ENCODE results near the gene PPL. TPM values are rescaled to one million over a fixed set of nuclear protein-coding genes. Genes with fewer than 3 reads are reported as not detected.
"Not testable (repeated sequence)": the region's sequence is repeated elsewhere in the genome, so short reads cannot be mapped to it uniquely, and the experiment has no call there.

The PPL gene
- total RNA-seq, 1 experiment from 2014 or later, result 3.5 TPM

DNA sequence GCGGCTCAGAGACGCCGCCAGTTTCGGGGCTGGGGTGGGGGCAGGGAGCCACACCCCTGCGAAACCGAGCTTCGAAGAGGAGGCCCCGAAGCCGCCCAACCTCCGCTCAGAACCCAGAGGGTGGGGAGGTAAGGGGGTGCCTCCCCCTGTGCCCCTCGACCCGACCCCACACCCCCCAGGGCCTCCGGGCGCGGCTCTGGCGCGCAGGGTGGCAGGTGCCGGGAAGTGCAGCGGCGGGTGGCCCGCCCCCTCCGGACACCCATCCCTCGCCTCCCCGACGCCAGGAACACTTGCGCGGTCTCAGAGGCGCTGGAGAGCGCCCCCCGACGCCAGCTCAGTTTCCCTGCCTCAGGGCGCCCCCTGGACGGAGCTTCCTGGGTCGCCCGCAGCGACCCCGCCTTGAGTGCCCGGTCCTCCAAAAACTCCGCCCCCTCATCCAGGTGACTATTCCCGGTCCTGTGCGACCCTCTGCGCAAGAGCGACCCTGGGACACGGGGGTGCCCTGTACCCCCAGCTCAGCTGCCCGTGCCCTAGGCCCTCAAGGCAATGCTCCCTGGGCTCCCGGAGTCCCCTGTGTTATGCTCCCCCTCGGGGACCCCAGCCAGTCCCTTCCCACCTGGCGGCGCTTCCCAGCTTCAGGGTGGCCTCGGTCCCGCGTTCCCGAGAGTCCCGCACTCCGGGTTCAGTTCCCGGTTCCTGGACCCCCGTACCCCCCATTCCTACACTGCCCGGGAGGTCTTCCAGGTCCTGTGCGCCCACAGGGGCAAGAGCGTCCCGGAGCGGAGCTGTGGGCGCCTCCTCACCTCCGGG lies 562 bp downstream of the PPL start:
- no peak for DNase-seq (ENCODE audit: extremely low read depth, low read depth)

DNA sequence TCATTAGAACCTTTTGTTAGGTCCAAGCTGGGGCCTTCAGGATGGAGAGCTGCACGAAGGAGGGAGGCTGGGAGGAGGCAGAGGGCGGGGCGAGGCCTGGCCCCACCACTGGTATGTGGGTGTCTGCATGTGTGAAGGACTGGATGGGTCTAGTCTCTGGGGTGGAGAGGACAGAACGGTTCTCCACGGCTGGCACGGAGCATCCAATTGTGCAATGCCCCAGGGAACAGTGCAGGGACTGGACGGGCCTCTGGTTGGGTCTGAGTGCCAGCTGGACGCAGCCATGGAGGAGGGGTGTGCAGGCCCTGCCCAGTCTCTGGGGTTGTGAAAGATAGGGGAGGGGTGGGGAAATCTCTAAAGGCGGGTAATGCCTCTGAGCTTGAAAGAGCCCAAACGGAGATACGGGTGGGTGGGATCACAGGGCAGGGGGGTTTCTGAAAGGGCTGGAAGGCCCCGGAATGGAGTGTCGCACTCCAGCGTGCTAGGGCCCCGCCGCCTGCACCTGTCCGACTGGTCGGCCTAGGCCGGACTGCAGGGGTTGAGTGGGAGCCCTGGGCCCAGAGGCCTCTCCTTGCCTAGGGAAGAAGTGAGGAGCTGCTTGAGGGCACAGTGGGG lies 1.6 kb downstream of the PPL start:
- DNase-seq (ENCODE audit: extremely low read depth, low read depth), result no peak

DNA sequence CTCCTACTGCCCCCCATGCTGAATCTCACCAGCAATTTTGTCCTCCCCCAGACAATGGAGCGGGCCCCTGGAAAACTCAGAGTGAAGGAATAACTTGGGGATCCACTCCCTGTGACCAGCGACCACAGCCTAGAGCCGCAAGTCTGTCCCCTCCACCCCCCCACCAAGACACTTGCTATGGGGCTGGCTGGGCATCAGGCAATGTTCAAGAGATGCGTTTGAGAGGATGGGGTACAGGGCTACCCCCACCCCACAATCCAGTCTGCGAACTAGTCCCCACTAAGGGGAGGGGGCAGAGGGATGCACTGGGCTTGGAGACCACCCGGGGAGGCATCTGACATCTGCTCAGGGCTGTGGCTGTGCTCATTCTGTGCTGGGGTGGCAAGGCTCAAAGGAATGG lies 2.4 kb downstream of the PPL start:
- no peak for DNase-seq (ENCODE audit: extremely low read depth, low read depth)

DNA sequence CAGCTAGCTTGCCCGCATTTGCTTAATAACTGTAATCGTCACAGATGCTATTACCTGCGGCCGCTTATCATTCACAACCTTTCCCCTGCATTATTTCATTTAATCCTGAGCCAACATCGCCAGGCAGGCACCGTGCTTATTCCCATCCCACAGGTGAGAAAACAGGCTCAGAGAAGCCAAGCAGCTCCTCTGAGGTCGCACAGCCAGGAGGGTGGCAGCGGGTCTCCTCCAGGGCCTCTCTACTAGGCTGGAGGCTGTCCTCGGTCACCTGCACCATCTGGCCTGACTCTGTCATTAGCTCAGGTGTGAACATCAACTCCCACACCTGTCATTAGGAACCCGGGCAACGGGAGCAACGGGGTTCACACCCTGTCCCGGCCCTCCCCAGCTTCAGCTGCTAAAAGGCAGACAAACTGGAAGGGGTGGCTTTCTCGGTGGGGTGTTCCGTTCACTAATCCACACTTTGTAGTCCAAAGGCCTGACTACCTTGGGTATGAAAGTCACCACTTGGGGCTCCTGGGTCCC lies 3.0 kb downstream of the PPL start:
- no peak for DNase-seq (ENCODE audit: extremely low read depth, low read depth)

DNA sequence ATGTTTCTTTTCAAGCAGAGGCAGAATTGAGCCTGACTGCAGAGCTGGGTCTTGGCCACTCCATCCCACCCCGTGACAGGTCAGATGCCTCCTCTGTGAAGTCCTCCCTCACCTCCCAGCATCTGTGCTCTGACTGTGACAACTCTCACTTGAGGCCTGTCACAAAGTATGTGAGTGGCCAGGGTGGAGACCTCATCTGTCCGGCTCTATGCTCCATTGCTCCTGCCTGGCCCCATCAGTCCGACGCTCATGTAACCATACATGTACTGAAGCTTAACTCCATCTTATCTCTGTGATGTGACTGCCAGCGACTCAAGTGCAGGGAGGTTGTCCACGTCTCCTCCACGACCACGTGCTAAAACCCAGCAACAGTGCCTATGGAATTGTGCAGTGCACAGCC lies 3.5 kb downstream of the PPL start:
- no peak for DNase-seq (ENCODE audit: extremely low read depth, low read depth)

DNA sequence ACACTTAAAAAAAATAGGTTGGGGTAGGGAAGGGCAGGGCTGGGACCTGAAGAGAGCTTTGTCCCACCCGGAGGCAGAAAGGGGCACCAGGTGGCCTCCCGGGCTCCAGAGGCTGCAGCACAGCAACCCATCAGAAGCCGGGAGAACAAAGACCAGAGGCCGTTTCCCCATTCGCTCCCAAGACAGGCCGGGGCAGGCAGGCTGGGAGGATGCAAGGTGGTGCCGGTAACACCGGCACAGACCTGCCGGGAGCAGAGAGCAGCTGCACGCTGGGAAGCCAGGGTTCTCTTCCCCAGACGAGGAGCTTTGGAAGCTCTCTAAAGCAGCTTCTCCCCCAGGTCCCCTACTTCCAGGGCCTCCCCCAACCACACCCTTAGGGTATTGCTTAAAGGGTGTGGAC lies 5.6 kb downstream of the PPL start:
- no peak for DNase-seq (ENCODE audit: extremely low read depth, low read depth)

DNA sequence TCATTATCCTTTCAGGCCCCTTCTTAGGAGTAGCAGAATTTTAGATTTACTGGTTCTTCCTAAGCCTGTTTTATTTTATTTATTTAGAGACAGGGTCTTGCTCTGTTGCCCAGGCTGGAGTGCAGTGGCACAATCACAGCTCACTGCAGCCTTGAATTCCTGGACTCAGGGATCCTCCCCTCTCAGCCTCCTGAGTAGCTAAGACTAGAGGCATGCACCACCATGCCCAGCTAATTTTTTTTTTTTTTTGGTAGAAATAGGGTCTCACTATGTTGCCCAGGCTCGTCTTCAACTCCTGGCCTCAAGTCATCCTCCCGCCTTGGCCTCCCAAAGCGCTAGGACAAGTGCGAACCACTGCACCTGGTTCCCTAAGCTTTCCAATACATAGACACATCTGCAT lies 7.3 kb downstream of the PPL start:
- not testable (repeated sequence) for DNase-seq (ENCODE audit: extremely low read depth, low read depth)

DNA sequence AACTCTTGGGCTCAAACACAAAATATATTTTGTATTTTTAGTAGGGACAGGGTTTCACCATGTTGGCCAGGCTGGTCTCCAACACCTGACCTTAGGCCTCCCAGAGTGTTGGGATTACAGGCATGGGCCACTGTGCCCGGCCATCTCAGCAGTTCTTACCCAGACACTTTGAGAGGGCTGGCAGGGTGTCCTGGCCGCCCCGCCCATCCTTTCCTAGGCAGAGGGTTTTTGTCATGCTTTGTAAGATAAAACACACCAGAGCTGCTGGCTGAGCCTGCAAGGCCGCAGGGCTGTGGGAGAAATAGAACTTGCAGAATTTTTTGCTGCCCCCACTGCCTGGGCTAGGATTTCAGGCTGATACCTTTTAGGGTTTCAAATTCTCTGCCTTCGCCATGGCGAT lies 8.7 kb downstream of the PPL start:
- DNase-seq (ENCODE audit: extremely low read depth, low read depth), result no peak

DNA sequence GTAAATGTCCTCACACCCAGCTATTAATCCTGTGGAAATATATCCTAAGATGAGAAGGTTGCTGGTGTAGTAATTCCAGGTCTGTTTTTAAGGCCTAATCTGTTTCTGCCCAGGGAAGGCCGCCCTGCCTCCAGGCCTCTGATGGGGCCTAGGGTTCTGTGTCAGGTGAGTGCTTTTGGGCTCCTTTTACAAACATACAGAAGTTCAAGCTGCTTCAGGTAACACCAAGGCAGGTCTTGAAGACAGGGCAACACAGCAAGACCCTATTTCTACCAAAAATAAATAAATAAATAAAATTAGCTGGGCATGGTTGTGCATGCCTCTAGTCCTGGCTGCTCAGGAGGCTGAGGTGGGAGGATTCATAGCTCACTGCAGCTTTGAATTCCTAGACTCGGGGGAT lies 9.3 kb downstream of the PPL start:
- no peak for DNase-seq (ENCODE audit: extremely low read depth, low read depth)

DNA sequence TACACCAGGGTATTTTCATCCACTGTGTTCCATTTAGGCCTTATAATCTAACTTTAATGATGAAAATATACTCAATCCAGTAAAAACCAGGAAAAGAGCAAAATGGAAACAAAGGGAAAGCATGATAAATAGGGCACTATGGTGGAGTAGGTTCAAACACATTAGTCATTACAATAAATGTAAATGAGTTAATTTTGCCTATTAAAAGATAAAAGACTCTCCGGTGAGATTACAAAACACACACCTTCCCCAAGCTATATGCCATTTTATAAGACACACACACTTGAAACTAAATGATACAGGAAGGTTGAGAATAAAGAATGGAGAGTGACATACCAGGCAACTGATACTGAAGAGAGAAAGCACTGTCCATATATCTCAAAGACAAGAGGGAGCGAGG lies 10.0 kb downstream of the PPL start:
- DNase-seq (ENCODE audit: extremely low read depth, low read depth), result no peak

DNA sequence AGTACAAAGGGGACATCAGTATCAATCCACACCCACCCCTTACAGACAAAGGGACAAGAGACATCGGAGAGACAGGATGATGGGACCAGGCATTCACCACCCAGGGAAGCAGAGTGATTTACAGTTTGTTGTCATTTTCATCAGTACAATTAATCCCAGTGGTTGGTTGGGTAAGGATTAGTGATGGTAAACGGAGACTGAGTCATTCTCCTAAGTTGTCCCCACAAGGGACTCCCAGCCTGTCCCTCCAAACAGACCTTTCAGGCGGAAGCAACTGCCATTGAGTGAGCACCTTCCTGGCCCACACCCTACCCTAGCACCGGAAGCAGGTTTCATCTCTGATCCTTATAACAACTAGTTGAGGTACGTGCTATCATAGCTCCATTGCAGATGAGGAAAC lies 11.2 kb downstream of the PPL start:
- DNase-seq (ENCODE audit: extremely low read depth, low read depth), result no peak

DNA sequence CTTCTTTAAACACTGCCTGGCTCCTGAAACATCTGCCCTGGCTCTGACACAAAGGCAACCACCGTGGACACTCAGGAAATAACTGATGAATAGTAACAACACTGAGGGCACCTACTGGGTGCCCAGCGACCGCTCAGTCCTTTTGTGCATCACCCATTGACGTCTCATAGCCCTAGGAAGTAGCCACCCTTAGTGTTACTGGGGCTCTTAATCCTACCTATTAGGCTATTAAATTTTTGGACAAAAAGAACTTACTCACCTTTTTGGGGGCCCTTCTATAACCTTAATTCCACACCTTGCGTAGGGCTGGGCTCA lies 11.7 kb downstream of the PPL start:
- no peak for DNase-seq (ENCODE audit: extremely low read depth, low read depth)

DNA sequence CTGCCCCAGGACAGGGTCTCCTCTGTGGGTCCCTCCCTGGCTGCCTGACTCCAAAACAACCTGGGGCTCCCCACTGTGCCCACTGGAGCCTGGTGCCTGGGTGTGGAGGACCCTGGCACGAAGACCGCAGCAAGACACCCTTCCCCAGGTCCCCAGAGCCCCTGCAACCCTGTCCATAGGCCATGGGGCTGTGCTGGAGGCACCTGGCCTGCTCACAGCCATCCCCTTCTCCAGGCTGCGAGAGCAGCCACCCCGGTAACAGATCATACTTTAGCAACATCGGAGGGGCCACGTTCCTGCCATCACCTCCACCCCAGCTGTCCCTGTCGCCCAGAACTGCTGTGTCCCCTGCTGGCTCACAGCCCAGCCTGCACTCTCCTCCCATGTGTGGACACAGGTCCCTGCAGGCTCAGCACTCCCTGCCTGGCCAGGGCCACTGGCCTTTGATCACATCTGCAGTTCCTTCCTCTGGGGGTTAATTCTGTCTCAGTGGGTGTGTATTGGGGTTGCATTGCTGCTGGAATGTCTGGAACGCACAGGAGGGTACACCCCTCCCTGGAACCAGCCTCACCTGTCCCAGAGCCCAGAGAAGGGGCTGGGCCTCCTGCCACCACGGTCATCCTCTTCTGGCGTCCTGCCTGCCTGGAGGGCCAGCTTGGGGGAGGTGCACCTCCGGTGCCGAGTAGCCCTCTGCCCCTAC lies 12.2 kb downstream of the PPL start:
- no peak for DNase-seq (ENCODE audit: extremely low read depth, low read depth)

DNA sequence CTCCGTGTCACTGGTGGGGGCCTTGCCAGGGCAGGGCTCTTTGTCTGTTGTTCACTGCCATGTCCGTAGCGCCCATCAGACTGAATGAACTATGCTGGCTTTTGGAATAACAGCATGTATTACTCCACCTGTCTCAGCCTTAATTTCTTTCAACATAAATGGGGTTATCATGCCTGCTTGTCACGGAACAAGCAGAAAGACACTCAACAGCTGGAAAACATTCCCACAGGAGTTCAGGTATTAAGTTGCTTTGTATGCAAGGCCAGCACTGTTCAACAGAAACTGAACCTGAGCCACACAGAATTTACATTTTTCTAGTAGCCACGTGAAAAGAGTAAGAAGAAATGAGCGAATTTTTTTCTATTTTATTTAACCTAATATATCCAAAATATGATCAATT lies 13.1 kb downstream of the PPL start:
- DNase-seq (ENCODE audit: extremely low read depth, low read depth), result no peak

DNA sequence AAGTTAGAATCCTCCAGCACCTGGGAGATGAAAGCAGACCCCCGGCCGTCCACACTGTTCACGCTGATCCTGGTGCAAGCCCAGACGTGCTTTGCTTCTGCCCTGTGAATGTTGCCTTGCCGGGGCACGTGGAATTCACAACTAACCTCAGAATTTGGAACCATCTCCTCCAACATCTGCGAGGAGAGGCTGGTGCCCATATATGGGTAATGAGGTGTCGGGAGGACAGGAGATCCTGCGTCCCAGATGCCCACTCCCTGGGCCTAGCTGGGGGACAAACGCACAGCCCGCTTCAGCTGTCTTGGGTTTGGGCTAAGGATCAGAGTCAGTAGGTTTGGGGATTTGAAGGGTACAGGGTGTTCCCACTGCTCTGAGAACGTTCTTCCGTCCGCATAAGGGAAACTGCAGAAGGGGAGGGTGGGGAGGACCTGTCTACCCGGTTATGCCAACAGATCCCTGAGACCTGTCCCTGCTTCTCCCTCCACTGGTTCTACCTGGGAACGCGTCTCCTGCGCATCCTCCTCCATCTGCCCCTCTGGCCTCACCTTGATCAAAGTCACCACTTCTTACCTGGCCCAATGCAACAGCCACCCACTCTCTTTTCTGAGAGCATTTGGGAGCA lies 14.1 kb downstream of the PPL start:
- DNase-seq (ENCODE audit: extremely low read depth, low read depth), result no peak

DNA sequence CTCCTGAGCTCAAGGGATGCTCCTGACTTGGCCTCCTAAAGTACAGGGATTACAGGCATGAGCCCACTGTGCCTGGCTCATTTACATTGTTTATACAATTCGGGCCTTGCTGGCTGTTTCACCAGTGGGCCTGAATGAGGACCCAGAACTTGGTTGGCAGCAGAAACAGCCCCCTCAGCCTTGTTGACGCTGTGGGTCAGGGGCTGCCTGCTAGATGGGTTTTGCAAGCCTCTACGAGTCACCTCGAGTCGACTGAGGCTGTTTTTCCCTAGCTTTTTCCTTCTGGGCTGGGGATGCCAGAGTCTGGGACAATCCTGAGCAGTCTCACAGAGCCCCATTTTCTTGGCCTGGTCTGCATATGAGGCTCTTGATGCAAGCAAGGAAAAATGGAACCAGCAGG lies 16.1 kb downstream of the PPL start:
- no peak for DNase-seq (ENCODE audit: extremely low read depth, low read depth)

DNA sequence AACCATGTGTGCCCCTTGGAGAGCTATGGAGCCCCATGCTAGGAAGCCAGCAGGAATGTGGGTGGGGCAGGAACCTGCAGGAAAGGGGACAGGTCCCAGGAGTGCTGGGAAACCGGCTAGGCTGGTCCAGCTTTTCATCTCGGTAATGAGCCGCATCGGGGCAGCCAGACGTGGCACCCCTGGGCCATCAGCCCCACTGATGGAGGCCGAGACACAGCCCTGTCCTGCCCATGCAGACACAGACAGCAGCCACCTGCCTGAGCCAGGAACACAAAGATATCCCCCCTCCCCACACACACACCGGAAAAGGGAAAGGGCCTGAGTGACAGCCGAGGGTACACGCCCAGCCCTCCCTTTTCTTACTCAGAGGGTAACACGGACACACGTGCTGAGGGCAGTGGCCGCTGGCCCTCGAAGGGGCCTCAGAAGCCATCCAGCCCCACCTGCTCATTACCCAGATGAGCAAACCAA lies 18.1 kb downstream of the PPL start:
- no peak for DNase-seq (ENCODE audit: extremely low read depth, low read depth)

DNA sequence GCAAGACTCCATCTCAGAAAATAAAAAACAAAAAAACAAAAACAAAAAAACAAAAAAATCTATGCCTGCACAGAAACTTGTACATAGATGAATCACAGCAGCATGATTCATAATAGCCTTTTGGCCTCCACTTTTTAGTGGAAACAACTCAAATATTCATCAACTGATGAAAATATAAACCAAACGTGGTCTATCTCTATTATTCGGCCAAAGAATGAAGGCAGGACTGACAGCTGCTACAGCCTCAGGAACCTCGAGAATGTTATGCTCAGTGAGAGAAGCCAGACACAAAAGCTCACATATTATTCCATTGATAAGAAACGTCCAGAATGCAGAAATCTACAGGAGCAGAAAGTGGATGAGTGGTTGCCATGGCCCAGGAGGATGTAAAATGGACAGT lies 19.8 kb downstream of the PPL start:
- no peak for DNase-seq (ENCODE audit: extremely low read depth, low read depth)

DNA sequence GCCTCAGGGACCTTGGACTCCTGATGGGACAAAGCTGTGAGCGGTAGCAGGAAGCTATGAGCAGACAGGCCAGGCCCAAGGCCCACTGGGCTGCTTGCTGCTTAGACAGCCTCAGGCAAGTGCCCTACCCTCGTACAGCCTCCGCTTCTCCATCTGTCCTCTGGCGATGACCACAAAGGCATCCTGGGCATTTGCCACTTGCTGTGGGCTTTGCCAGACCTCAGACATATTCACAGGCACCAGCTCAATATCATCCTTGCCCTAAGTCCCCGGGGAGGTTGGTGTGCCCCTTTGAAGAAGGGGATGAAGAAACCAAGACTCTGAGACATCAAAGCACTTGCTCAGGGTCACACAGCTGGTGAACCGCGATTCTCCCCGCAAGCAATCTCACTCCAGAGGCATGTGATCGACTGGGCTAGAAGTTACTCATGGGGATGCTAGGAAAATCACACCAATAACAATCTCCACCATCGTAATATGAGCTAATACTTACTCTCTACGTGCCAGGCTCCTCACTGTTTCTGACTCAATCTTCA lies 21.7 kb downstream of the PPL start:
- DNase-seq (ENCODE audit: extremely low read depth, low read depth), result no peak

DNA sequence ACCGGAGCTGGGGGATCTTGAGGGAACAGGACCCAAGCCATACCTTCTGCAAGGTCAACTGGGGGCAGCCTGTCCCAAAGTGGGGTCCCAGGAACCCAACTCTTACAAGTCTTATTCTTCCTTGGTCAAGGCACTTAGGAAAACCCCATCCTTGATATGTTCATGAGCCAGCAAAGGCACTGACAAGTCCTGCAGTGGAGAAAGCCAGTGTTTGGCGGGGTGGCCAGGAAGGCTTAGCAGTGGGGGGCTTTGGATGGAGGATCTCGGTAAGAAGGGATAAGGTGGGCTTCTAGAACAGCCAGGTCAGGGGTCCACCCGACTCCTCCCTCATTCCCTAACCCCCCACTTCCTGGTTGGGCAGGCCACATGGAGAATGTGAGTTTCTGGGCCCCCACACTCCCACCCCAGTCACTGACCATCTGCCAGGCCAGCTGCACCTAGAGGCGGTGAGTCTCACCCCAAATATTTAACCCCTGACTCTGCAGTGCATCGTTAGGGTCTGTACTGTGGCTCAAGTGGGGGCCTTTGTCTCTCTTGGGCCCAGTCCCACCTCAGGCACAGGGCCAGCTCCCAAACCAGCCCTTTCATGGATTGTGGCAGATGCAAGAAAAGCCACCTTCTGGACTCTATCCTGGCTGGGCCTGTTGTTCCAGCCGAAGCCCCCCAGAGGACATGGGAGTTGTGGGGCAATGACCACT lies 22.3 kb downstream of the PPL start:
- no peak for DNase-seq (ENCODE audit: extremely low read depth, low read depth)

Measured in NCI-H460 (cell line).